ENCODE measurements around the gene COMT. TPM values are rescaled to one million over a fixed set of nuclear protein-coding genes. Genes with fewer than 3 reads are reported as not detected.

COMT gene
- total RNA-seq, 1 experiment from 2014 or later = 108 TPM

GRCh38 chr22:19980766-19981165 is 39.2 kb downstream of the COMT start:
- no peaks in the 10 kb centered on the region for H3K27me3 ChIP-seq (ENCODE audit: control insufficient read depth, insufficient read depth, low read length)
- H3K9me3 ChIP-seq (ENCODE audit: control insufficient read depth, insufficient read depth, low read depth, low read length) = no peaks in the 10 kb centered on the region
- CTCF ChIA-PET = no interaction called here
- intact Hi-C loops (cut with micrococcal nuclease; ENCODE audit: unreplicated experiment) = no loop called here
- POLR2A ChIA-PET = no interaction called here
- H3K4me1 ChIP-seq (ENCODE audit: control insufficient read depth, insufficient read depth, low read length) = peaks cover 12% of the 10 kb centered on the region; the same call in 1 of the 2 replicates
- in situ Hi-C loops (cut with HindIII; ENCODE audit: low pct_unique_long_range_greater_than_20kb, low sequenced_read_pairs) = no loop called here
- no peak for ATAC-seq
- BruUV-seq (replicated peaks) = no TSS peak
- TF ChIP-seq POLR2AphosphoS5 (IDR thresholded peaks at IDR 0.05; ENCODE audit: low read depth, low read length) = no peak
- TF ChIP-seq, protein P1, sequence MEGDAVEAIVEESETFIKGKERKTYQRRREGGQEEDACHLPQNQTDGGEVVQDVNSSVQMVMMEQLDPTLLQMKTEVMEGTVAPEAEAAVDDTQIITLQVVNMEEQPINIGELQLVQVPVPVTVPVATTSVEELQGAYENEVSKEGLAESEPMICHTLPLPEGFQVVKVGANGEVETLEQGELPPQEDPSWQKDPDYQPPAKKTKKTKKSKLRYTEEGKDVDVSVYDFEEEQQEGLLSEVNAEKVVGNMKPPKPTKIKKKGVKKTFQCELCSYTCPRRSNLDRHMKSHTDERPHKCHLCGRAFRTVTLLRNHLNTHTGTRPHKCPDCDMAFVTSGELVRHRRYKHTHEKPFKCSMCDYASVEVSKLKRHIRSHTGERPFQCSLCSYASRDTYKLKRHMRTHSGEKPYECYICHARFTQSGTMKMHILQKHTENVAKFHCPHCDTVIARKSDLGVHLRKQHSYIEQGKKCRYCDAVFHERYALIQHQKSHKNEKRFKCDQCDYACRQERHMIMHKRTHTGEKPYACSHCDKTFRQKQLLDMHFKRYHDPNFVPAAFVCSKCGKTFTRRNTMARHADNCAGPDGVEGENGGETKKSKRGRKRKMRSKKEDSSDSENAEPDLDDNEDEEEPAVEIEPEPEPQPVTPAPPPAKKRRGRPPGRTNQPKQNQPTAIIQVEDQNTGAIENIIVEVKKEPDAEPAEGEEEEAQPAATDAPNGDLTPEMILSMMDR (IDR thresholded peaks at IDR 0.05) = no peak
- no peak for TF ChIP-seq REST (IDR thresholded peaks at IDR 0.05; ENCODE audit: insufficient read depth in 1 of 2, low read depth in 2 of 2, low read length in 1 of 2)
- no peak for TF ChIP-seq TCF7L2 (IDR thresholded peaks at IDR 0.05; ENCODE audit: low read depth, low read length)
- TF ChIP-seq SIN3A (IDR thresholded peaks at IDR 0.05; ENCODE audit: borderline replicate concordance, insufficient read depth, low read depth, low read length) = no peak
- no peak overlapping the region for H3K4me3 ChIP-seq (ENCODE audit: low read depth in 2 of 2, low read length in 2 of 2)
- no peaks in the 10 kb centered on the region for H3K36me3 ChIP-seq (ENCODE audit: control insufficient read depth, insufficient read depth, low read length)
- H3K27ac ChIP-seq (ENCODE audit: low read length) = no peak overlapping the region
- no peak for DNase-seq (ENCODE audit: low read depth, low spot score)

GRCh38 chr22:19981171-19981960 is 39.8 kb downstream of the COMT start:
- Histone ChIP-seq H3K4me3 (ENCODE audit: low read depth in 2 of 2, low read length in 2 of 2) (no peak overlapping the region), H3K4me1 (ENCODE audit: control insufficient read depth, insufficient read depth, low read length) (peaks cover 12% of the 10 kb centered on the region; the same call in 1 of the 2 replicates), H3K9me3 (ENCODE audit: control insufficient read depth, insufficient read depth, low read depth, low read length) (no peaks in the 10 kb centered on the region), H3K27ac (ENCODE audit: low read length) (no peak overlapping the region), H3K27me3 (ENCODE audit: control insufficient read depth, insufficient read depth, low read length) (no peaks in the 10 kb centered on the region), H3K36me3 (ENCODE audit: control insufficient read depth, insufficient read depth, low read length) (no peaks in the 10 kb centered on the region)
- TF ChIP-seq POLR2AphosphoS5 (IDR thresholded peaks at IDR 0.05; ENCODE audit: low read depth, low read length) = no peak
- intact Hi-C loops (cut with micrococcal nuclease; ENCODE audit: unreplicated experiment) (no loop called here), in situ Hi-C loops (cut with HindIII; ENCODE audit: low pct_unique_long_range_greater_than_20kb, low sequenced_read_pairs) (no loop called here)
- CTCF ChIA-PET = no interaction called here
- POLR2A ChIA-PET = no interaction called here
- ATAC-seq (no peak), DNase-seq (ENCODE audit: low read depth, low spot score) (no peak)
- no TSS peak for BruUV-seq (replicated peaks)

Data from Panc1 (cell line).